EH (cell line): Measurements from ENCODE around the gene USP7.
"Not testable (repeated sequence)": the region's sequence is repeated elsewhere in the genome, so short reads cannot be mapped to it uniquely, and the experiment has no call there.

ENCODE experiments used
- DNase-seq: peaks from one replicate; pipeline ENCODE4 v3.0.0-alpha.2; 2015; ENCODE audit warnings: low read depth

Gene USP7

GRCh38 chr16:8963821-8964441, at the start of gene USP7:
TSS of gene USP7 (minus strand) at chr16:8963906. CDS start at chr16:8963285, 621 bp downstream.
- DNase-seq, result peak; percentile 90

GRCh38 chr16:9013508-9013864, 49.8 kb upstream of the USP7 start:
- DNase-seq, result no peak

- no peak for DNase-seq
These were observed 49.3 kb upstream of the USP7 start for GRCh38 chr16:9012848-9013507.

DNA sequence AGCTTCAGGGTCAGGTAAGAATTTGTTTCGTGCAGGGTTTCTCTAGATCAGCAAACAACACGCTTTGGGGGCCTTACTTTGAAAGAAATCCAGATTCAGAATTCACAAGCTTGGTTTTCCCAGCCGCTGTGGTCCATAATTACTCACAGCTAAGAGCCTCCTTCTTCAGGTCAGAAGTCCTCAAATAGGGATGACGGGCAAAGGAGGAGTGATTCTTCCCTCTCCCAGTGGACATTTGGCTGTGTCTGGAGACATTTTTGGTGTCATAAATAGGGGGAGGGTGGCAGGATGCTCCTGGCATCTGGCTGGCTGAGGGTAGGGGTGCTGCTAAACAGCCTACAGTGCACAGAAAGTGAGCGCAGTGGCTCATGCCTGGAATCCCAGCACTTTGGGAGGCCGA, 48.6 kb upstream of the USP7 start:
- DNase-seq, result no peak

GRCh38 chr16:9008601-9009260, 45.0 kb upstream of the USP7 start:
- DNase-seq, result peak; percentile 70

- DNase-seq, result no peak
These were observed 43.6 kb upstream of the USP7 start for GRCh38 chr16:9007177-9007794.

DNA sequence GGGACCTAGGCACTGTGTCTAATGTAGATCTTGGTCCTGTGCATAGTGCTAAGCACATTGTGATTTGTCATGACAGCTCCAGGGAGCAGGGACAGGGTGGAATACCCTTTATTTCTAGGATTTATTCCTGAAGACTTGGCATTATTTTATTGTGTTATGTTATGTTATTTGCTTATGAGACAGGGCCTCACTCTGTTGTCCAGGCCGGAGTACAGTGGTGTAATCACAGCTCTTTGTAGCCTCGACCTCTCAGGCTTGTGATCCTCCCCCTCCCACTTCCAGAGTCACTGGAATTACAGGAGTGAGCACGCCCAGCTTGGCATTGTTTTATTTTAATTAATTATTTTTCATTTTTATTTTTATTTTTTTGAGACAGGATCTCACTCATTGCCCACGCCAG, 40.5 kb upstream of the USP7 start:
- no peak for DNase-seq

- no peak for DNase-seq
These were observed 40.1 kb upstream of the USP7 start for GRCh38 chr16:9003763-9004162.

GRCh38 chr16:9003322-9003721, 39.6 kb upstream of the USP7 start:
- no peak for DNase-seq

GRCh38 chr16:9002042-9002441, 38.3 kb upstream of the USP7 start:
- DNase-seq, result no peak

GRCh38 chr16:9000664-9001063, 37.0 kb upstream of the USP7 start:
- DNase-seq, result no peak

DNA sequence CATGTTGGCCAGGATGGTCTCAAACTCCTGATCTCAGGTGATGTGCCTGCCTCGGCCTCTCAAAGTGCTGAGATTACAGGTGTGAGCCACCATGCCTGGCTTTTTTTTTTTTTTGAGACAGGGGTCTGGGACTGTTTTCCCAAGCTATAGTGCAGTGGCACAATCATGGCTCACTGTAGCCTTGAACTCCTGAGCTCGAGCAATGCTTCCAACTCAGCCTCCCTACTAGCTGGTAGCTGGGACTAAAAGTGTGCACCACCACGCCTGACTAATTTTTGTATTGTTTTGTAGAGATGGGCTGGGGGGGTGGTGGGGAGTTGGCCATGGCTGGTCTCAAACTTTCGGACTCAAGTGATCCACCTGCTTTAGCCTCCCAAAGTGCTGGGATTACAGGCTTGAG, 36.1 kb upstream of the USP7 start:
- no peak for DNase-seq

GRCh38 chr16:8998108-8998507, 34.4 kb upstream of the USP7 start:
- peak; percentile 42 for DNase-seq

GRCh38 chr16:8996891-8997290, 33.2 kb upstream of the USP7 start:
- DNase-seq, result no peak

GRCh38 chr16:8990445-8990844, 26.7 kb upstream of the USP7 start:
- no peak for DNase-seq

DNA sequence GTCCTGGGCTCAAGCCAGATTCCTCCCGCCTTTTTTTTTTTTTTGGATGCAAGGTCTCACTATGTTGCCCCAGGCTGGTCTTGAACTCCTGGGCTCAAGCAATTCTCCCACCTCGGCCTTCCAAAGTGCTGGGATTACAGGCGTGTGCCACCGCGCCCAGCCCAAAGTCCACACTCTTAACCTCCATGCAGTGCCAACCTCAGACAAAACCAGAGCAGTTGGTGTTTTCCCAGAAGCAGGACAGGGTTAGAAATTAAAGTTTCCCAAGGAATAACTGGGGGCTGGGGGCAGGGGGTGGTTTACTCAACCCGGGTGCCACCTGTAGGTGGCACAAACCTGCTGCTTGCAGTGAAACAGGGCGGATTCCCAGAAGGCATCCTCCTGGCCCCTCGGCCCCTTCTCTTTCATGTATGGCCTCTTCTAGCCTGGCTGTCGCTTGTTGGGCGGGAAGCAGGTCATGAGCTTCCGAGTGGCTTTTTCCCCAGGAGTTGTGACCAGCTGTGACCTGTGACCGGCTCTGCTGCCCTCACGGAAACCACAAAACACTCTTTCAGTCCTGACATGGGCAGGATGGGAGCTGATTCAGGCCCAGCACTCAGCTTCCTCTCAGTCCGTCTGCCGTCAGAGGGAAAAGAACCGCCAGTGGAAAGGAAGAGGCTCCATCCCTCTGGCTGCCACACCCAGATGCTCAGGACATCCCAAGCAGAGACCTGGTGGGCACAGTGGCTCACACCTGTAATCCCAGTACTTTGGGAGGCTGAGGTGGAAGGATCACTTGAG, 25.6 kb upstream of the USP7 start:
- no peak for DNase-seq

GRCh38 chr16:8986818-8987191, 23.1 kb upstream of the USP7 start:
- no peak for DNase-seq

DNA sequence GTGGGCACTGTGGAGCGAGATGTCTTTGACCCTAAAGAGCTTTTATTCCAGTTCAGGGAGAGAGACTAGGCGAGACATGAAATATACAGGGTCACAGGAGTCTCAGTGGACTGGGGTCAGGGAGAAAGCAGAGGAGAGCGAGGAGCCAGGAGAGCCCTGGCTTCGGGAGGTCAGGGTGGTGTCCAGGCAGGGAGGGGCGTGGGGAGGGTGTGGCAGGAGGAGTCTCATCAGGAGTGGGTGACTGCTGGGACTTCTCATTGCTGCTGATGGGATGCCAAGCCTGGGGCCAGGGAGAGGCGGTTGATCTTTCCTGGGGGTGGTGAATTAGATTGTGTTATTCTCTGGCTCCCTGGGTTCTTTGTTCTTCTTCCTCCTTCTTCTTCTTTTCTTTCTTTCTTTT, 22.4 kb upstream of the USP7 start:
- DNase-seq, result no peak

DNA sequence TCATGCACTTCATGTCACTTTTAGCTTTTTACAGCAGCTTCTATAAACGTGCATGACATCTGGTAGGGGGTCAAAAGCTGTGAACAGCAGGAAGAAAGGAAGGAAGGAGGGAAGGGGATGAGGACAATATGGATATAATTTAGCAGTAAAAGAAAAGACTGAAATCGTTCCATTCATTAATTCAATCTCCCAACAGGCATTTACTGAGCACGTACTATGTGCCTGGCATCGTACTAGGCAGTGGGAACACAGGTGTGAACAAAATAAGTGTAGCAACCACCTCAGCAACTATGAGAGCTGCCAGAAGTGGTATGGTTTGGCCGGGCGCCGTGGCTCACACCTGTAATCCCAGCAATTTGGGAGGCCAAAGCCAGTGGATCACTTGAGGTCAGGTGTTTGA, 19.1 kb upstream of the USP7 start:
- DNase-seq, result no peak

GRCh38 chr16:8981901-8982300, 18.2 kb upstream of the USP7 start:
- not testable (repeated sequence) for DNase-seq

DNA sequence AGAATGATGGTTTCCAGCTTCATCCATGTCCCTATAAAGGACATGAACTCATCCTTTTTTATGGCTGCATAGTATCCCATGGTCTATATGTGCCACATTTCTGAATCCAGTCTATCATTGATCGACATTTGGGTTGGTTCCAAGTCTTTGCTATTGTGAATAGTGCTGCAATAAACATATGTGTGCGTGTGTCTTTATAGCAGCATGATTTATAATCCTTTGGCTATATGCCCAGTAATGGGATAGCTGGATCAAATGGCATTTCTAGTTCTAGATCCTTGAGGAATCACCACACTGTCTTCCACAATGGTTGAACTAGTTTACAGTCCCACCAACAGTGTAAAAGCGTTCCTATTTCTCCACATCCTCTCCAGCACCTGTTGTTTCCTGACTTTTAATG, 12.5 kb upstream of the USP7 start:
- DNase-seq, result not testable (repeated sequence)

- no peak for DNase-seq
These were observed 11.3 kb upstream of the USP7 start for GRCh38 chr16:8975039-8975438.
